ENCODE measurements around the gene TRIM17. TPM values are rescaled to one million over a fixed set of nuclear protein-coding genes. Genes with fewer than 3 reads are reported as not detected.
A peak's percentile ranks its signal among the peaks of the same experiment; 100 is the strongest.

TRIM17 gene
- polyA plus RNA-seq, 1 donor (not counting 4 experiments of a cell fraction or from before 2014, with no cell fraction given), result 0.24 TPM

DNA sequence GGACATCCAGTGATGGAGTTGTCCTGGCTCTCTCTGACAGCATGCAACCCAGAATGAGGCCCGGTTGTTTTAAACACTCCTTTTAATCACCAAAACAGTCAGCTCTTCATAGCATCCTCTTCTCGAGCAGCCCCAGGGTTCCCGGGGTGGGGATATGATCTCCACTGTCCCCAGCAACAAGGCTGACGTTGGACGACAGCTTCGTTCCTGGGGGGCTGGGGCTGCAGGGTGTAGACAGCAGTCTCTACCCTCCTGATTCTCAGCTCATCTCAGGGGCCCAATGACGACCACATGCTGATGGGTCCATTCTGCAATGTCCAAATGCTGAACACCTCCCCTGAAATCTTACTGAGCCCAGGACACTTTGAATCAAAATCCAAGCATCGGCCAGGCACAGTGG lies 37.0 kb downstream of the TRIM17 start:
- dilution Hi-C loops (cut with MboI; ENCODE audit: extremely low pct_ligation_motif_present, low sequenced_read_pairs), result no loop called here
- no peak overlapping the region for H2AFZ ChIP-seq (ENCODE audit: control insufficient read depth, low read length)

DNA sequence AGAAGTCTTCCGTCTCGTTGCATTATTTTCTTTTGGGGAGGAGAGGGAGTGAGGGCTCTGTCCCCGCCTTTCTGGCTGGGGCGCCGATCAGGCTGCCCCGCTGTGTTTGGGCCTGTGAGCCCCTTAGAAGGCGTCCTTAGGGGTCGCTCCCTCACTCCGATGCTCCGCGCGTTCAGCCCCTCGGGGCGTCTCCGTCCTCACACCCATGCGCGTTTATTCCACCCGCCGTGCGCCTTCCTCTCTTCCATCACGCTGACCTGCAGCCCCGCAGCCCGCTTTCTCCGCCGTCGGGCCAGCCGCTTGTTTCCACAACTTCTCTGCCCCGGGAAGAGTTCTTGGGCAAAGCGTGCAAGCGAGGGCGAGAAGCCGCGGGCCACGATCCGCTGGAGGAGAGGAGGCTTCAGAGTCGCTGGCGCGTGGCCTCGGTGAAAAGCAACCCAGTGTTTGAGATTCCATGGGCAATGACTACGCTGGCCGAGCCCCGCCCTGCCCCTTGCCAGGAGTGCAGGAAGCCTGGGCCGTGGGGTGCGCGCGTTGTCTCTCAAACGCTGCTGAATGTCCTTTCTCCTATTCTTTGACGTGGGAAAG lies 37.7 kb downstream of the TRIM17 start:
- FAIRE-seq (no peak), DNase-seq (ENCODE audit: low read depth, low spot score) (no peak)
- peak overlapping the region; percentile 44 for H2AFZ ChIP-seq (ENCODE audit: control insufficient read depth, low read length)
- peak overlapping the region; percentile 56 for H3K9ac ChIP-seq (ENCODE audit: control insufficient read depth, extremely low read depth, insufficient read depth, low read length)
- peaks cover 2% of the 10 kb centered on the region for H3K4me1 ChIP-seq (ENCODE audit: control insufficient read depth, extremely low read depth, insufficient read depth, low read length)
- H4K20me1 ChIP-seq (ENCODE audit: control insufficient read depth, extremely low read depth, insufficient read depth, low read length), result no peaks in the 10 kb centered on the region
- no peaks in the 10 kb centered on the region for H3K9me1 ChIP-seq (ENCODE audit: control insufficient read depth, extremely low read depth, insufficient read depth, low read length)
- H3K36me3 ChIP-seq (ENCODE audit: control insufficient read depth in 2 of 2, extremely low read depth in 1 of 2, insufficient read depth in 2 of 2, low read length in 2 of 2), result no peaks in the 10 kb centered on the region
- H3K79me2 ChIP-seq (ENCODE audit: control insufficient read depth, insufficient read depth, low read length), result no peaks in the 10 kb centered on the region
- no peak overlapping the region for H3K27ac ChIP-seq (ENCODE audit: control insufficient read depth, insufficient read depth, low read length)
- no peaks in the 10 kb centered on the region for H3K27me3 ChIP-seq (ENCODE audit: control insufficient read depth, extremely low read depth, insufficient read depth, low read length)
- TF ChIP-seq, protein P1, sequence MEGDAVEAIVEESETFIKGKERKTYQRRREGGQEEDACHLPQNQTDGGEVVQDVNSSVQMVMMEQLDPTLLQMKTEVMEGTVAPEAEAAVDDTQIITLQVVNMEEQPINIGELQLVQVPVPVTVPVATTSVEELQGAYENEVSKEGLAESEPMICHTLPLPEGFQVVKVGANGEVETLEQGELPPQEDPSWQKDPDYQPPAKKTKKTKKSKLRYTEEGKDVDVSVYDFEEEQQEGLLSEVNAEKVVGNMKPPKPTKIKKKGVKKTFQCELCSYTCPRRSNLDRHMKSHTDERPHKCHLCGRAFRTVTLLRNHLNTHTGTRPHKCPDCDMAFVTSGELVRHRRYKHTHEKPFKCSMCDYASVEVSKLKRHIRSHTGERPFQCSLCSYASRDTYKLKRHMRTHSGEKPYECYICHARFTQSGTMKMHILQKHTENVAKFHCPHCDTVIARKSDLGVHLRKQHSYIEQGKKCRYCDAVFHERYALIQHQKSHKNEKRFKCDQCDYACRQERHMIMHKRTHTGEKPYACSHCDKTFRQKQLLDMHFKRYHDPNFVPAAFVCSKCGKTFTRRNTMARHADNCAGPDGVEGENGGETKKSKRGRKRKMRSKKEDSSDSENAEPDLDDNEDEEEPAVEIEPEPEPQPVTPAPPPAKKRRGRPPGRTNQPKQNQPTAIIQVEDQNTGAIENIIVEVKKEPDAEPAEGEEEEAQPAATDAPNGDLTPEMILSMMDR (optimal IDR thresholded peaks at IDR 0.05 in 1 of 3, IDR thresholded peaks at IDR 0.05 in 1 of 3, conservative IDR thresholded peaks at IDR 0.05 in 1 of 3; ENCODE audit: extremely low read depth in 1 of 3, insufficient read depth in 2 of 3, low read length in 3 of 3), result no peak
- TF ChIP-seq EZH2 (IDR thresholded peaks at IDR 0.05; ENCODE audit: low read length), result no peak
- peak overlapping the region; percentile 35 to 67 (median 44) for H3K4me3 ChIP-seq (ENCODE audit: control insufficient read depth in 2 of 3, extremely low read depth in 1 of 3, insufficient read depth in 2 of 3, low read depth in 1 of 3, low read length in 3 of 3)
- no peaks in the 10 kb centered on the region for H3K9me3 ChIP-seq (ENCODE audit: control insufficient read depth, low read depth, low read length)
- H3K4me2 ChIP-seq (ENCODE audit: control insufficient read depth, extremely low read depth, insufficient read depth, low read depth, low read length), result peak overlapping the region; percentile 86
- dilution Hi-C loops (cut with MboI; ENCODE audit: extremely low pct_ligation_motif_present, low sequenced_read_pairs), result no loop called here

More for the DNA sequence above, 37.0 kb downstream of the TRIM17 start:
- TF ChIP-seq, protein P1 (optimal IDR thresholded peaks at IDR 0.05 in 1 of 3, IDR thresholded peaks at IDR 0.05 in 1 of 3, conservative IDR thresholded peaks at IDR 0.05 in 1 of 3; ENCODE audit: extremely low read depth in 1 of 3, insufficient read depth in 2 of 3, low read length in 3 of 3), result no peak
- no peak for TF ChIP-seq EZH2 (IDR thresholded peaks at IDR 0.05; ENCODE audit: low read length)
- no peak overlapping the region for H3K4me3 ChIP-seq (ENCODE audit: control insufficient read depth in 2 of 3, extremely low read depth in 1 of 3, insufficient read depth in 2 of 3, low read depth in 1 of 3, low read length in 3 of 3)
- no peak overlapping the region for H3K4me2 ChIP-seq (ENCODE audit: control insufficient read depth, extremely low read depth, insufficient read depth, low read depth, low read length)
- no peaks in the 10 kb centered on the region for H3K9me1 ChIP-seq (ENCODE audit: control insufficient read depth, extremely low read depth, insufficient read depth, low read length)
- no peak overlapping the region for H3K27ac ChIP-seq (ENCODE audit: control insufficient read depth, insufficient read depth, low read length)
- no peaks in the 10 kb centered on the region for H3K27me3 ChIP-seq (ENCODE audit: control insufficient read depth, extremely low read depth, insufficient read depth, low read length)
- no peak for DNase-seq (ENCODE audit: low read depth, low spot score)
- no peak for FAIRE-seq
- H4K20me1 ChIP-seq (ENCODE audit: control insufficient read depth, extremely low read depth, insufficient read depth, low read length), result no peaks in the 10 kb centered on the region
- H3K9me3 ChIP-seq (ENCODE audit: control insufficient read depth, low read depth, low read length), result no peaks in the 10 kb centered on the region
- peaks cover 2% of the 10 kb centered on the region for H3K4me1 ChIP-seq (ENCODE audit: control insufficient read depth, extremely low read depth, insufficient read depth, low read length)
- H3K36me3 ChIP-seq (ENCODE audit: control insufficient read depth in 2 of 2, extremely low read depth in 1 of 2, insufficient read depth in 2 of 2, low read length in 2 of 2), result no peaks in the 10 kb centered on the region
- no peaks in the 10 kb centered on the region for H3K79me2 ChIP-seq (ENCODE audit: control insufficient read depth, insufficient read depth, low read length)
- H3K9ac ChIP-seq (ENCODE audit: control insufficient read depth, extremely low read depth, insufficient read depth, low read length), result no peak overlapping the region
